HepG2 (cell line): ENCODE data around the gene SNHG17. TPM values are rescaled to one million over a fixed set of nuclear protein-coding genes. Genes with fewer than 3 reads are reported as not detected.

ENCODE experiments used
- ATF7 ChIP-seq, 2 experiments: fragments of 450-650 bp in 1 of 2; sonication (generic) in 1 of 2; formaldehyde crosslinking in 1 of 2; IDR thresholded peaks; 2 replicates each; pipeline versions ENCODE4 v1.4.0 to v1.6.1; 2016 to 2020; ENCODE audit warnings: antibody characterized with exemption in 1 of 2, mild to moderate bottlenecking in 1 of 2, missing genetic modification reagents in 1 of 2
- BORCS8-MEF2B ChIP-seq: sonication (generic); formaldehyde crosslinking; IDR thresholded peaks from 2 replicates; pipeline ENCODE4 v1.8.0; 2022; ENCODE audit warnings: mild to moderate bottlenecking, missing genetic modification reagents
- CCDC6 ChIP-seq: sonication (generic); formaldehyde crosslinking; IDR thresholded peaks from 2 replicates; pipeline ENCODE4 v1.8.1; 2022; ENCODE audit warnings: mild to moderate bottlenecking, missing genetic modification reagents, moderate library complexity
- JARID2 ChIP-seq: sonication (generic); formaldehyde crosslinking; IDR thresholded peaks from 2 replicates; pipeline ENCODE4 v1.8.1; 2023; ENCODE audit warnings: missing genetic modification reagents, inconsistent platforms; ENCODE audit not compliant: insufficient replicate concordance
- KLF16 ChIP-seq, 2 experiments: sonication (generic) in 1 of 2; formaldehyde crosslinking in 1 of 2; IDR thresholded peaks; 2 replicates each; pipeline versions ENCODE4 v1.6.1 to v1.8.0; 2016 to 2023; ENCODE audit warnings: missing genetic modification reagents in 2 of 2, missing compliant biosample characterization in 1 of 2
- MATR3 ChIP-seq: sonication (generic); formaldehyde crosslinking; IDR thresholded peaks from 2 replicates; pipeline ENCODE4 v1.4.0; 2020; ENCODE audit warnings: missing genetic modification reagents
- NFATC3 ChIP-seq: sonication (generic); formaldehyde crosslinking; IDR thresholded peaks from 2 replicates; pipeline ENCODE4 v1.5.1; 2020; ENCODE audit warnings: mild to moderate bottlenecking, missing genetic modification reagents
- RCOR2 ChIP-seq: IDR thresholded peaks from 2 replicates; pipeline ENCODE4 v1.6.1; 2016; ENCODE audit warnings: missing biosample characterization, missing genetic modification reagents
- SMARCC2 ChIP-seq: fragments of 450-650 bp; IDR thresholded peaks from 2 replicates; pipeline ENCODE4 v1.6.1; 2017; ENCODE audit warnings: antibody characterized with exemption, mild to moderate bottlenecking
- SSRP1 ChIP-seq: IDR thresholded peaks from 2 replicates; pipeline ENCODE4 v1.6.1; 2016; ENCODE audit warnings: control low read depth
- TSC22D2 ChIP-seq: sonication (generic); formaldehyde crosslinking; IDR thresholded peaks from 2 replicates; pipeline ENCODE4 v1.5.1; 2020; ENCODE audit warnings: missing genetic modification reagents, mild to moderate bottlenecking, borderline replicate concordance
- ZBTB3 ChIP-seq: sonication (generic); formaldehyde crosslinking; IDR thresholded peaks from 2 replicates; pipeline ENCODE4 v1.4.0; 2020; ENCODE audit warnings: low read depth, mild to moderate bottlenecking, moderate library complexity, missing genetic modification reagents, borderline replicate concordance
- ZNF138 ChIP-seq: sonication (generic); formaldehyde crosslinking; IDR thresholded peaks from 2 replicates; pipeline ENCODE4 v1.5.0; 2020; ENCODE audit warnings: mild to moderate bottlenecking, low read depth, missing genetic modification reagents
- ZNF407 ChIP-seq: sonication (generic); formaldehyde crosslinking; IDR thresholded peaks from one replicate; pipeline ENCODE4 v1.5.1; 2020; ENCODE audit warnings: mild to moderate bottlenecking, missing genetic modification reagents; ENCODE audit errors: not compliant biosample characterization
- polyA plus RNA-seq, 8 experiments: library from polyadenylated mRNA; depleted of rRNA in 3 of 8; stranded (reverse) in 7 of 8; unstranded in 1 of 8; fragments of >200 nt; fragmentation: Illumina TruSeq in 4 of 8; extraction: Trizol in 4 of 8; gene quantifications; 2 replicates each; pipeline versions ENCODE4 v1.2.1 to v1.2.3, GENCODE V29; 2011 to 2016; ENCODE audit warnings: low read depth in 4 of 8, missing spikeins in 1 of 8, mixed read lengths in 1 of 8; ENCODE audit not compliant: insufficient read depth in 1 of 8
- total RNA-seq, 5 experiments: library from RNA; depleted of rRNA; stranded (reverse); fragments of >200 nt; fragmentation: Illumina TruSeq; extraction: Trizol; gene quantifications; 2 replicates each; pipeline ENCODE4 v1.2.3, GENCODE V29; 2016; ENCODE audit warnings: low read depth in 1 of 5
- TF ChIP-seq, protein P1 (sequence below): IDR thresholded peaks from 2 replicates; pipeline ENCODE4 v1.4.0; 2020; ENCODE audit warnings: mild to moderate bottlenecking, missing genetic modification reagents

SNHG17 gene
- total and polyA plus RNA-seq, 2 of the 13 experiments (the other 11 are each of a cell fraction or from before 2014, with no cell fraction given), result 26.2 to 41.2 TPM

- TF ChIP-seq ATF7 (IDR thresholded peaks at IDR 0.05), result no peak
- 0 out of 2 replicates have a peak, but pooled peaks have one; percentile 37 for TF ChIP-seq ATF7 (CRISPR knock-in tag; IDR thresholded peaks at IDR 0.05)
- TF ChIP-seq, protein P1, sequence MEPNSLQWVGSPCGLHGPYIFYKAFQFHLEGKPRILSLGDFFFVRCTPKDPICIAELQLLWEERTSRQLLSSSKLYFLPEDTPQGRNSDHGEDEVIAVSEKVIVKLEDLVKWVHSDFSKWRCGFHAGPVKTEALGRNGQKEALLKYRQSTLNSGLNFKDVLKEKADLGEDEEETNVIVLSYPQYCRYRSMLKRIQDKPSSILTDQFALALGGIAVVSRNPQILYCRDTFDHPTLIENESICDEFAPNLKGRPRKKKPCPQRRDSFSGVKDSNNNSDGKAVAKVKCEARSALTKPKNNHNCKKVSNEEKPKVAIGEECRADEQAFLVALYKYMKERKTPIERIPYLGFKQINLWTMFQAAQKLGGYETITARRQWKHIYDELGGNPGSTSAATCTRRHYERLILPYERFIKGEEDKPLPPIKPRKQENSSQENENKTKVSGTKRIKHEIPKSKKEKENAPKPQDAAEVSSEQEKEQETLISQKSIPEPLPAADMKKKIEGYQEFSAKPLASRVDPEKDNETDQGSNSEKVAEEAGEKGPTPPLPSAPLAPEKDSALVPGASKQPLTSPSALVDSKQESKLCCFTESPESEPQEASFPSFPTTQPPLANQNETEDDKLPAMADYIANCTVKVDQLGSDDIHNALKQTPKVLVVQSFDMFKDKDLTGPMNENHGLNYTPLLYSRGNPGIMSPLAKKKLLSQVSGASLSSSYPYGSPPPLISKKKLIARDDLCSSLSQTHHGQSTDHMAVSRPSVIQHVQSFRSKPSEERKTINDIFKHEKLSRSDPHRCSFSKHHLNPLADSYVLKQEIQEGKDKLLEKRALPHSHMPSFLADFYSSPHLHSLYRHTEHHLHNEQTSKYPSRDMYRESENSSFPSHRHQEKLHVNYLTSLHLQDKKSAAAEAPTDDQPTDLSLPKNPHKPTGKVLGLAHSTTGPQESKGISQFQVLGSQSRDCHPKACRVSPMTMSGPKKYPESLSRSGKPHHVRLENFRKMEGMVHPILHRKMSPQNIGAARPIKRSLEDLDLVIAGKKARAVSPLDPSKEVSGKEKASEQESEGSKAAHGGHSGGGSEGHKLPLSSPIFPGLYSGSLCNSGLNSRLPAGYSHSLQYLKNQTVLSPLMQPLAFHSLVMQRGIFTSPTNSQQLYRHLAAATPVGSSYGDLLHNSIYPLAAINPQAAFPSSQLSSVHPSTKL (CRISPR knock-in tag), result peak; percentile 61
- peak in 1 of 2 experiments; percentile 70; a peak in 2 of 4 replicates for TF ChIP-seq KLF16 (CRISPR knock-in tag; IDR thresholded peaks at IDR 0.05)
- peak; percentile 59 for TF ChIP-seq ZNF407
- no peak for TF ChIP-seq SMARCC2
- TF ChIP-seq BORCS8-MEF2B (CRISPR knock-in tag), result peak; percentile 69
- TF ChIP-seq RCOR2 (CRISPR knock-in tag), result no peak
- 0 out of 2 replicates have a peak, but pooled peaks have one; percentile 19 for TF ChIP-seq NFATC3 (CRISPR knock-in tag)
- TF ChIP-seq CCDC6, result no peak
- TF ChIP-seq MATR3 (CRISPR knock-in tag), result no peak
- TF ChIP-seq ZBTB3 (CRISPR knock-in tag), result no peak
- no peak for TF ChIP-seq JARID2 (CRISPR knock-in tag)
- TF ChIP-seq TSC22D2 (CRISPR knock-in tag), result 0 out of 2 replicates have a peak, but pooled peaks have one; percentile 34
- TF ChIP-seq SSRP1 (CRISPR knock-in tag), result peak; percentile 14
- no peak for TF ChIP-seq ZNF138
These were observed 13.0 kb upstream of the SNHG17 start (continued) for GRCh38 chr20:38447931-38448675.
